Measurements from ENCODE around the gene SLC25A10. TPM values are rescaled to one million over a fixed set of nuclear protein-coding genes. Genes with fewer than 3 reads are reported as not detected.

SLC25A10 gene
- total RNA-seq, 6 donors from 2014 or later, result 9.9 to 20.2 (median 12.7) TPM

DNA sequence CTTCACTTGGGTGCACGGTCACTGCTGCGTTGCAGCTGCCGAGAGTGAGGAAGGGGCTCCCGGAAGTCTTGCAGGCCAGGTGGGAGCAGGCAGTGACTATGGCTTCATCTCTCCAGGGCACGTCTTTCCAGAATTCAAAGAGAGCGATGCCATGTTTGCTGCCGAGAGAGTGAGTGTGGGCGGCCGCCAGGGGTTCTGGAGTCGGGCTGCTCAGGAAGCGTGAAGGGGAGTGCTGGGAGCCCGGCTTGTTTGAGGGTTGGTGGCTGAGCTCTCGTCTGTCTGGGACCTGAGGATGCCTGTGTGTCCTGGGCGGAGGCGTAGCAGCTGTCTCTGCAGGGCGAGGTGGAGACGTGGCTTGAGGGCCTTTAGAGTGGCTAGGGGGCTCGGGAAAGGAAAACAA, 22.0 kb upstream of the SLC25A10 start:
- no peak overlapping the region for H3K27ac ChIP-seq
- peaks cover 48 to 98% (median 93%) of the 10 kb centered on the region in 4 donors for H3K36me3 ChIP-seq
- 90 to 94% methylated on average over 15 to 17 of the region's 18 CpGs for WGBS, 2 donors
- H3K27me3 ChIP-seq, result no peaks in the 10 kb centered on the region
- DNase-seq (no peak), ATAC-seq (ENCODE audit: low FRiP score in 2 of 2) (no peak)
- no peak overlapping the region for H3K4me3 ChIP-seq
- peaks cover 7 to 14% (median 11%) of the 10 kb centered on the region in 4 donors for H3K4me1 ChIP-seq
- no peaks in the 10 kb centered on the region for H3K9me3 ChIP-seq
- TF ChIP-seq EP300 (IDR thresholded peaks at IDR 0.05), result no peak
- no peak for TF ChIP-seq POLR2A (IDR thresholded peaks at IDR 0.05)
- TF ChIP-seq, protein P1, sequence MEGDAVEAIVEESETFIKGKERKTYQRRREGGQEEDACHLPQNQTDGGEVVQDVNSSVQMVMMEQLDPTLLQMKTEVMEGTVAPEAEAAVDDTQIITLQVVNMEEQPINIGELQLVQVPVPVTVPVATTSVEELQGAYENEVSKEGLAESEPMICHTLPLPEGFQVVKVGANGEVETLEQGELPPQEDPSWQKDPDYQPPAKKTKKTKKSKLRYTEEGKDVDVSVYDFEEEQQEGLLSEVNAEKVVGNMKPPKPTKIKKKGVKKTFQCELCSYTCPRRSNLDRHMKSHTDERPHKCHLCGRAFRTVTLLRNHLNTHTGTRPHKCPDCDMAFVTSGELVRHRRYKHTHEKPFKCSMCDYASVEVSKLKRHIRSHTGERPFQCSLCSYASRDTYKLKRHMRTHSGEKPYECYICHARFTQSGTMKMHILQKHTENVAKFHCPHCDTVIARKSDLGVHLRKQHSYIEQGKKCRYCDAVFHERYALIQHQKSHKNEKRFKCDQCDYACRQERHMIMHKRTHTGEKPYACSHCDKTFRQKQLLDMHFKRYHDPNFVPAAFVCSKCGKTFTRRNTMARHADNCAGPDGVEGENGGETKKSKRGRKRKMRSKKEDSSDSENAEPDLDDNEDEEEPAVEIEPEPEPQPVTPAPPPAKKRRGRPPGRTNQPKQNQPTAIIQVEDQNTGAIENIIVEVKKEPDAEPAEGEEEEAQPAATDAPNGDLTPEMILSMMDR (IDR thresholded peaks at IDR 0.05), result no peak
- no peak for TF ChIP-seq POLR2AphosphoS5 (IDR thresholded peaks at IDR 0.05)

DNA sequence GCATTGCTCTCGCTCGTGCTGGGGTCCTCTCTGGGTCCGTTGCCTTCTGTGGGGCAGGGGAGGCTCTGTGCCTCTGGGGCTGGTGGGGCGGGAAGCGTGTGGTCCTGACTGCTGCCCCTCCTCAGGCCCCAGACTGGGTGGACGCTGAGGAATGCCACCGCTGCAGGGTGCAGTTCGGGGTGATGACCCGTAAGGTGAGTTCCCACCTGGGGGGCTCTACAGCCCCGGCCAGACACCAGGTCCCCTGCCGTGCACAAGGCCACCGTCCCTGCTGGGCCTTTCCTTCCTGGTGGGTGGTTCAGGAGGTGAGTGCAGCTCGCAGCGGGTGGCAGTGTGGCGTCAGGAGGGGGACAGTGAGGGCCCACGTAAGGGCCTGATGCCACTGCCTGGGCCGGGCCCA, 21.5 kb upstream of the SLC25A10 start:
- DNase-seq (peak in 1 of 2 donors; percentile 72), ATAC-seq (ENCODE audit: low FRiP score in 2 of 2) (no peak)
- Histone ChIP-seq H3K4me3 (no peak overlapping the region), H3K9me3 (no peaks in the 10 kb centered on the region), H3K27me3 (no peaks in the 10 kb centered on the region), H3K36me3 (peaks cover 51 to 100% (median 97%) of the 10 kb centered on the region in 4 donors), H3K4me1 (peaks cover 2 to 9% (median 6%) of the 10 kb centered on the region in 4 donors), H3K27ac (no peak overlapping the region)
- WGBS, 2 donors, result 89 to 97% methylated on average over 5 to 17 of the region's 17 CpGs
- TF ChIP-seq, protein P1 (IDR thresholded peaks at IDR 0.05), result no peak
- TF ChIP-seq EP300 (IDR thresholded peaks at IDR 0.05), result no peak
- TF ChIP-seq POLR2AphosphoS5 (IDR thresholded peaks at IDR 0.05), result no peak
- TF ChIP-seq POLR2A (IDR thresholded peaks at IDR 0.05), result no peak

DNA sequence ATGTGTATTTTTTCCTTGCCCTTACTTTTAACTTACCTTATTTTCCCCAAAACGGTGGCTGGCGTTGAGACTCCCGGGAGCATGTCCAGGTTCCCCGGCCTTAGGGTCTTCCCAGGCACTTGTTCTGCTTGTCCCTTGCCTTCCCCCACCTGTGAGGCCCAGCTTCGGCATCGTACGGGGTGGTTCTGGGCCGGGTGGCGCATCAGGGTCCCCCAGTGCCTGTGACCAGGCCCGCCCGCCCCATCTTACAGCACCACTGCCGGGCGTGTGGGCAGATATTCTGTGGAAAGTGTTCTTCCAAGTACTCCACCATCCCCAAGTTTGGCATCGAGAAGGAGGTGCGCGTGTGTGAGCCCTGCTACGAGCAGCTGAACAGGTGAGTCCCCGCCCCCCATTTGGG, 20.9 kb upstream of the SLC25A10 start:
- ATAC-seq (ENCODE audit: low FRiP score in 2 of 2), result no peak
- no peak overlapping the region for H3K4me3 ChIP-seq
- peaks cover 52 to 100% (median 100%) of the 10 kb centered on the region in 4 donors for H3K36me3 ChIP-seq
- H3K9me3 ChIP-seq, result no peaks in the 10 kb centered on the region
- no peak for TF ChIP-seq POLR2A (IDR thresholded peaks at IDR 0.05)
- TF ChIP-seq POLR2AphosphoS5 (IDR thresholded peaks at IDR 0.05), result no peak
- TF ChIP-seq, protein P1 (IDR thresholded peaks at IDR 0.05), result no peak
- TF ChIP-seq EP300 (IDR thresholded peaks at IDR 0.05), result no peak
- peak in 1 of 2 donors; percentile 71 for DNase-seq
- H3K27me3 ChIP-seq, result no peaks in the 10 kb centered on the region
- 92 to 95% methylated on average over 10 to 17 of the region's 18 CpGs for WGBS, 2 donors
- no peak overlapping the region for H3K27ac ChIP-seq
- H3K4me1 ChIP-seq, result peaks cover 0 to 5% (median under 1%) of the 10 kb centered on the region in 4 donors

DNA sequence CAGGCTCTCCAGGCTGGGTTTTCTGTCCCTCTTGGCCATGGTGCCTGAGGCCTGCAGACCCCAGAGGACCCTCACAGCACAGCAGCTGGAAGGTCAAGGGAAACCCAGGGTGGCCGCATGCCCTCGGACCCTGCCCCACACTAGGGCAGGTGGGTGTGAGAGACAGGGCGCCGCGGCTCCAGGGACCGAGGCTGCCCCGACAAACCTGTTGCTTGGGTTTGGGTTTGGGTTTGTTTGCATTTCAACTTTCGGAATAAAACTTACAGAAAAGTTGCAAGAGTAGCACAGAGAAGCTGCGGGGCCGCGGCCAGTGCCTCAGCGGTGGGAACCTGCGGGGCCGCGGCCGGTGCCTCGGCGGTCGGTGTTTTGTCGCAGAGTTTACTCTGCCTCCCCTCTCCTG, 20.5 kb upstream of the SLC25A10 start:
- Histone ChIP-seq H3K36me3 (peaks cover 51 to 100% (median 100%) of the 10 kb centered on the region in 4 donors), H3K27ac (no peak overlapping the region), H3K9me3 (no peaks in the 10 kb centered on the region), H3K4me3 (no peak overlapping the region), H3K27me3 (no peaks in the 10 kb centered on the region), H3K4me1 (peaks cover 0 to 1% (median 0%) of the 10 kb centered on the region in 4 donors)
- 95 to 96% methylated on average over 13 to 20 of the region's 20 CpGs for WGBS, 2 donors
- TF ChIP-seq, protein P1 (IDR thresholded peaks at IDR 0.05), result no peak
- TF ChIP-seq POLR2AphosphoS5 (IDR thresholded peaks at IDR 0.05), result no peak
- TF ChIP-seq POLR2A (IDR thresholded peaks at IDR 0.05), result no peak
- TF ChIP-seq EP300 (IDR thresholded peaks at IDR 0.05), result no peak
- DNase-seq (peak in 1 of 2 donors; percentile 74), ATAC-seq (ENCODE audit: low FRiP score in 2 of 2) (no peak)

All from upper lobe of left lung (tissue), 6 donors.